B cell (primary cell): ENCODE results near the gene PNKP.

Experiments used
- CTCF ChIP-seq: fragments of 200-600 bp; IDR thresholded peaks from one replicate; pipeline ENCODE4 v1.8.0; 2022; ENCODE audit warnings: antibody characterized with exemption, mild to moderate bottlenecking
- EZH2 ChIP-seq: IDR thresholded peaks from 2 replicates; pipeline ENCODE4 v1.6.1; 2012; ENCODE audit warnings: borderline replicate concordance, low read depth, mild to moderate bottlenecking, moderate library complexity, low read length; ENCODE audit not compliant: insufficient read depth, poor library complexity, severe bottlenecking

DNA sequence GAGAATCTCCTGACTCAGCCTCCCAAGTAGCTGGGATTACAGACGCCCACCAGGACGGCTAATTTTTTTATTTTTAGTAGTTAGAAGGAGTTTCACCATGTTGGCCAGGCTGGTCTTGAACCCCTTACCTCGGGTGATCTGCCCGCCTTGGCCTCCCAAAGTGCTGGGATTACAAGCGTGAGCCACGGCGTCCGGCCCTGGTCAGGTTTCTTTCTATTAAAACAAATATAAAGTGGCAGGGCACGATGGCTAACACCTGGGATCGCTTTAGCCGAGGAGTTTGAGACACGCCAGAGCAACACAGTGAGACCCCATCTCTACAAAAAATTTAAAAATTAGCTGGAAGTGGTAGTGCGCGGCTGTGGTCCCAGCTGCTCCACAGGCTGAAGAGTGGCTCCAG is 50.8 kb downstream of the PNKP start:
- no peak for TF ChIP-seq CTCF
- no peak for TF ChIP-seq EZH2
